NCI-H1048 (cell line): Measurements from ENCODE around the gene KCTD1.
A peak's percentile ranks its signal among the peaks of the same experiment; 100 is the strongest.

Experiments
- DNase-seq: peaks from one replicate; lab custom pipeline; 2025; lab: John Stamatoyannopoulos, UW

Gene KCTD1

DNA sequence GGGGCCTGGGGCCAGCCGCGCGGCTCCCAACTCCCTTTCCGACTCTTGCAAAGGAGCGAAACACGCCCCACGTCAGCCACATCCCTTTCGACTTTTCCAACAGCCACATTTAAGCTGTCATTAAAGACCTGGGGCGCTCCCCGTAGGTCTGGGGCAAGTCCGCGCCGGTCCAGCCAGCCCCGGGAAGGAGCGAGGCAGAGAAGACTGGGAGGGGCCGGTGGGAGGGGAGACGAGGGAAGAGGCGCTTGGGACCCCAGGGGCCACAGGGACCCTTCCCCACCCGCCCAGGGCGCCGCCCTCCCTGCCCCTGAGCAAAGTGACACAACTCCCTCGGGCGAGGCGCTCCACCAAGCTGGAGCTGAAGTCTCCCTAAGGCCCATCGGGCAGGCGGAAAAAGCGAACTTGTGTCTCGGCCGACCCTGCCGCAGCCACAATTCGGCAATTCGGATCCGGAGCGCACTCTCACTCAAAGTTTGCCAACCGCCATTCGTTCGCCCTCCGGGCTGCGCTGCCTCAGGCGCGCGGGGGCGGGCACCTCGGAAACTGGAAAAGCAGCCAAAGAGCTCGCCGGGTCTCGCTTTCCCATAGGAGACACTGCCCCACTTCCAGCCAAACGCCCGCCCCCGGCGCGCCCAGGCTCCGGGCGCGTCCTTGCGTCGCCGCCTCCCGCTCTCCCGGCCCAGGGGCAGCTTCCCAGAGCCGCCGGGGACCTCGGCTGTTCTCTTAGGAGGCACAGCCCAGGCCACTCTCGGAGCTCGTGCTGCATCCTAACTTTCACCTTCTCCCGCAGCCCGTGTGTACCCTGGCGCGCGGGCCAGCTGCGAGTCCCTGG, 1.1 kb upstream of the KCTD1 start:
- DNase-seq: peak; percentile 74

DNA sequence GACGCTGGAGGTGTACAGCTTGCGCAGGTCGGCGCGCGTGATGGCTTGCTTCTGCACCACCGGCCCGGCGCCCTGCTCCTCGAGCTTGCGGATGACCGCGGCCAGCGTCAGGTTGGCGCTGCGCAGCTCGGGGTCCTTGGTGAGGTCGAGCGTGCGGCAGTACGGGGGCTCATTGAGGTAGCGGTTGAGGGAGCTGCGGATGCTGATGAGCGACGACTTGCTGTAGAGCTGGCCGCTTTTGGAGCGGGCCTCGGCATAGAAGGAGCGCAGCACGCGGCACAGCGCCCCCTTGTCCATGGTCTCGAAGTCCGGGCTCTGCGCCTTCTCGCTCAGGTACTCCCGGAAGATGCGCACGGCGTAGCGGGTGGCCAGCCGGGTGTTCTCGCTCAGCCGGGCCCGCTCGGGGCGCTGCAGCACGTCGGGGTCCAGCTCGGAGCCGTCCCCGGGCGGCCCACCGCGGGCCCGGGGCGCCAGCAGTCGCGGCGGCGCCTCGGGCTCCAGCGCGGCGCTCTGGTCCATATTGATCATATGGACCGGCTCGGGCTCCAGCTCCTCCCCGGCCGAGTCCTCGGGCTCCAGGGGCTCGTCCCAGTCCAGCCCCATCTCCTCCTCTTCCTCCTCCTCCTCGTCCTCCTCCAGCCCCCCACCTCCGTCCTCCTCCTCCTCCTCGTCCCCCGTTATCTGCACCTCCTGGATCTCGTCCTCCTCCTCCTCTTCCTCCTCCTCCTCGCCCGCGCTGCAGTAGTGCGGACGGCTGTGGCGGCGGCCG, 523 bp downstream of the KCTD1 start:
- peak; percentile 44 for DNase-seq

DNA sequence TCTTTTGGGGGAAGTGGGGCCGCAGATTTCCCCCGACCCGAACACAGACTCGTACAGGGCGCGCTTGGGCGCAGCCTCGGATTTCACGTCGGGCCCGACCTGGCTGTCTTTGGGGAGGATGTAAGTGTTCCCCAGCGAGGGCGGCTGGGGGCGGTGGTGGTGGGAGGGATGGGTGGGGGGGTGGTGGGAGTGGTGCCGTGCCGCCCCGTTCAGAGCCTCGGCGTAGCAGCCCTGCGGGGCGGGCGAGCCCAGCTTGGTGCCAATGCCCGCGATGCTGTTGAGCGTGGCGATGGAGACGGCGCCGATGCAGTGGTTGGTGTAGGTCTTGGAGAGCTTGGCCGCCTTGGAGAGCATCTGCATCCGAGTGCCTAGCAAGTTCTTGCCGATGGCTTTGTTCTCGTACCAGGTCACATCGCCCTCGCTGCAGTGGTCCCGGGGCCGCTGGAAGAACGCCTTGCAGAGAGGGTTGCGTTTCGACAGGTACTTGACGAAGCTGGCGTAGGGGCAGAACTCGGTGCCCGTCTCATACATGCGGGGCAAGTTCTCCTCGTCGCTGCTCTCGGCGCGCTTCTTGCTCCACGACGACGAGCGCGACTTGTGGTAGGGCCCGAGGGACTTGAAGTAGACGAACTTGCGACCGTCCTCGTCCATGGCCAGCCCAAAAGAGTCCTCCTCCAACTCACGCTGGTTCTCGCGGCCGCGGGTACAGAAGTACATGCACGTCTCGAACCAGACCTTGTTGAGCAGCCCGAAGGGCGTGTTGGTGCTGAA, 1.3 kb downstream of the KCTD1 start:
- DNase-seq: no peak

DNA sequence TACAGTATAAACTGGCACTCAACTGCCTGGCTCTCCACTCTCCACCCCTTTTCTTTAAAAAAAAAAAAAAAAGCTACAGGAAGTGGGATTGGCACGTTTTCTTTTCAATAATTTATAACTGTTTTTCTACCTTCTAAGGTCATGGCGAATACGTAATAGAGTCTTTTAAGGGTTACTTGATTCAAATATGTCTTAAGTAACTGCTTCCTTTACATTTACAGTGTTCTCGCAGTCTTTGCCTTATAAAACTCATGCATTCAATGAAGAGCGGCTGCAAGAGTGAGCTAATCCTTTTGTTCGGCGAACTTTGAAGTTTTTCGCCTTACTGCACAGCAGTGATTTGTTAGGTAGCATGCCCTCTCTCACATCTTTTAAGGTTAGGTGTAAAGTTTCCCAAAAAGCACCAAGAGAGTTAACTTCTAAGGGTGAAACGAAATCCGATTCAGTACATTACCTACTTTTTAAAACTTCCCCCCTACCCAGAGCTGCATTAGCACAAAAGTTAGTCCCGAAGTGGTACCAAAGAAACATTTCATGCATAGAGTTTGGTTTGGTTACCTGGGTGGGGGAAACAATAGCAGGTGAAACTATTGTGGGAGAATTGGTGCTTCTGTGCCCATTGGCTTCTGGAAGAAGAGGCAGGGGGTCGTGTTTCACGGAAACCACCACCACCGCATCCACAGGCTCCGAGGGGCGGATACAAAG, 2.0 kb downstream of the KCTD1 start:
- DNase-seq: no peak

DNA sequence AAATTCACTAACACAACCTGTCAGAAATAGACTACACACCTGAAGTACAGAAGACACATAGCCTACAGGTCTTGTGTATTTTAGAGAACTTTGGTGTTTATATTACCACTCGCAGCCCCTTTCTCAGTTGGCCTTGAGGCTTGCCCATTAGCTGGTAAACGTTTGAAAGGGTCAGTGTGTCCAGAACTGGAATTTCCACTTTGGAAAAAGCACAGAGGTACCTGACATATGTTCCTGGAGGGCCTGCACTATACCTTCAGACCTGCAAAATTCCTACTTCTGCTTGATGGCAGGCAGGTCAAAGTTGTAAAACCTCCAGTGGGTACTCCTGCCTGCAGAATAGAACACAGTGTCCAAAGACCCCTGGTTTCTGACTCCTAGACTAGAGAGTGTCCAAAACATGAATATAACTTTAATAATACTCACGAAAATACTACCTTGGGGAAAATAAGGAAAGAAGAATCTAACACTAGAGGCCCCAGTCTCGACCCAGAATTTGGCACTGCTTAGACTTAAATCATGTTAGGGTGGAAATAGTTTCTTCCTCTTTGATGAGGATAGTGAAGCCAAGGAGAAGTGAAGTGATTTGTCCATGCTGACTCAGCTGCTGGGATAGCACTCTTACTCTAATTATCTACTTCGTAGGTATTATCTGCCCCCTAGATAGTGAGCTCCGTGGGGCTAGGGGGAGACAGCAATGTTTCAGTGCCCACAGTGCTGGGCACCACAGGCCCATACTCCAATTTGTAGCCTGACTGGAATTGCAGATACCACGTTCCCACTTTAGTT, 2.8 kb downstream of the KCTD1 start:
- no peak for DNase-seq

DNA sequence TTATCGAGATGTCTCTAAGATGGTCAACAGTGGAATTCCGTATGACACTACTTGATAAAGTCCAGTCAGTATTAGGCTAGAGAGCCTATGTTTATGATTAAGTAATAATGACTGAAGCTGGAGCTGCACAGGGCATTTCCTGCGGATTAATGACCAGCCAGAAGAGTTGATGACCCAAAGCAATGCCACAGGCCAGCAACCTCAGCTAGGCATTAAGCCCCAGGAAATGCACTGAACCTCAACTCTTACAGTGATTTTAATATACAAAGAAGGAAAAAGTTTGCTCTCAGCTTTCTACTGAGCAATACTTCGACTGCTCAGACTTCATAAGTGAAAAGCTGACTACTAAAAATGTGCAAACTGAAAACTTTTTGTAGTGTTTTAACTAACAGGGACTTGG, 3.9 kb downstream of the KCTD1 start:
- DNase-seq: no peak

DNA sequence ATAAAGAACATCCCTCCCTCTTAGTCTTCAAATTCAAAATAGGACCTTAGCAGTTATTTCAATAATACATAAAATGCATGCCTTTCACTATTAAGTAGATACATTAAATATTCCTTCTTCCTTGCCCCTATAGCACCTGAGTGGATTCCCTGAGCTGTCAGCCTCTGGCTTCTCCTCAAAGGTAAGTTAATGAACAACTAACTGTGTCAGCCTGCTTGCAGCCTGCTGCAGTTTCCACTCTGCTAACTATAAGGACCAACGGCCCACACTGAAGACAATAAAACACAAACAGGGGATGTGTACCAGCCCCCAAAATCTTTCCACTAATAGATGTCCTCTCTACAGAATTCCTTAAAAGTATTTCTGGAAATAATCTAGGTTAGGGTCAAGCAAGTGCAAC, 5.0 kb downstream of the KCTD1 start:
- no peak for DNase-seq

DNA sequence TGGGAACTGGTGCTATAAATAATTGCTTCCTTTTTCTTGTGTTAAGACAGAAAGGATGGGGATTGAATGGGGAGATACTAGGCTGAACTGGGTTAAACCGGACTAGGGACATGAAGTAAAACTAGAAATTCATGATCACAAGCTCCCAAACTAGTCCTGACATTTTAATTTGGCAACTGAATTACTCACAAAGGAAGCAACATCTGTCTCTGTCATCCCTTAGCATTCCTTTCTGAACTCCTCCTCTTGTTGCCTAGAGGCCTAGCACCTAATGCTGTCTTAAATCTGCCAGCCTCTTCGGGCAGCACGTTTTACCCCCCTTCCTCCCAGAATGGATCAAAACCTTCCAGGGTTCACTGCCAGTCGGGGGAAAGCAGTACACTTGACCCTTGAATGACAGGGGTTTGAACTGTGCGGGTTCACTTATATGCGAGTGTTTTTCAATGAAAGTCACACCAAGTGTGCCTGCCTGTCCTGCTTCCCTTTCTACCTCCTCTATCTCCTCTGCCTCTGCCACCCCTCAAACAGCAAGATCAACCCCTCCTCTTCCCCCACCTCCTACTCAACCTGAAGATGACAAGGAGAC, 8.2 kb downstream of the KCTD1 start:
- no peak for DNase-seq

DNA sequence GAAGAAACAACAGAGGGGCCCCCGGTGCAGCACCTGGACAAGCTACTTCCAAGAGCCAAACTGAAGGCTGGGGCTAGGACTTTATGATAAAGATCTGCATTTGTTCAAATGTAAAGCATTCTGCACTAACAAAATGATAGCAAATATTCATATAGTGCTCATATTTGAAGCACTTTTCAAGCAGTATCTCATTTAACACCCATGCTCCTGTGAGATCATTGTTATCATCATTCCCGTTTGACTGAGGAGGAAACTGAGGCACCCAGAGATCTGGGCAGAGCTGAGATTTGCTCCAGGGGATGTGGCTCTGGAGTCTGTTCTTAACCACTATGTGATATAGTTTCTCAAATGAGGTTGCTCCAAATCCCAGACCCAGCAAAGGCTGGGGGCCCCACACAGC, 9.8 kb downstream of the KCTD1 start:
- DNase-seq: no peak

DNA sequence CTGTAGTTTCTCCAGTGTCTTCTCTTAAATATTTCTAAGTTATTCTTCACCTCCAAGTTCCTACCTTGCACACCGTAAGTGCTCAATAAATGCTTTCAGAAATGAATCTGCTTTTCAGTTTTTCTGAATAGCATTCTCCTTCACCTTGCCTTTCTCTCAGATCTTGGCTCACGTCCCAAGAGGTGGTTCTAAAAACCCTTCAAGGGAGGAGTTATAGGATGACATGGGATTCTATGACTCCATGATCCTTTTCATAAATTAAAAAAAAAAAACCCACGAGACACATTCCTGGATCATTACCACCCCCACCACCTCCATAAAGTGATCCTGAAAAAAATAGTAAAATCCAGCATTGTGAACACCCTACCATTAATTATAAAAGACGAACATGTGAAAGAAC, 11.7 kb downstream of the KCTD1 start:
- DNase-seq: no peak

DNA sequence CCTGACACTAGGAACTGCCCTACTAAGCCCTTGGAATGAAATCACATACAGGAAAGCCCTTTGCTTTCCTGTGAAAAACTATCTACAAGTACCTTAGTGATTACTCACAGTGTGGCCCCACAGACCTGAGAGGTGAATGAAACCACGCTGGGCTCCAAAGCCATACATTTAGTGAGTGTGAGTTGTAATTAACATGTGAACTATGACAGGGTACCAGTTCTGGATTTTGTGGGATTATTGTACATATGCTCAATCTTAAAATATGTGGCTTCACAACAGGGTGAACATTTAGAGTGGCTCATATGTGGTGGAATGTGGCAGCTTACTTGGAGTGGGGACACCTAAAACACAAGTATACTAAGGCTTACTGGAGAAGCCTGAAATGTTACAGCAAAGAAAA, 12.3 kb downstream of the KCTD1 start:
- no peak for DNase-seq

DNA sequence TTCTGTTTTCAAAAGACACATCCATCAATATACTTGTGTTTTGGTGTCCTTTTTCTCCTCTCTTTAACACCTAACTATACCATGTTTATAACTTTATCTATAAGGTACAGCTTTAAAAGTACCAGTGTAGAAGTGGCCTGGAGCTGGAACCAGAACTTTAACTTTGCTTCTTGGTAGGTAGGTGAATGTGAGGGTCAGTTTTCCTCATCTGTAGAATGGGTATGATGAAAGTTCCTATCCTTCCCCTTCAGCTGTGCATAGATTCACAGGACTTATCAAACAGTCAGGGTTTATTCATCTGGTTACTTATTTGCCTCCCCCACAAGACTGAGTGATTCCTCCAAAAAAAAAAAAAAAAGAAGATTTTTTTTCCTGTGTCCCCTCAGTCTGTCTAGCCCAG, 12.7 kb downstream of the KCTD1 start:
- DNase-seq: no peak

DNA sequence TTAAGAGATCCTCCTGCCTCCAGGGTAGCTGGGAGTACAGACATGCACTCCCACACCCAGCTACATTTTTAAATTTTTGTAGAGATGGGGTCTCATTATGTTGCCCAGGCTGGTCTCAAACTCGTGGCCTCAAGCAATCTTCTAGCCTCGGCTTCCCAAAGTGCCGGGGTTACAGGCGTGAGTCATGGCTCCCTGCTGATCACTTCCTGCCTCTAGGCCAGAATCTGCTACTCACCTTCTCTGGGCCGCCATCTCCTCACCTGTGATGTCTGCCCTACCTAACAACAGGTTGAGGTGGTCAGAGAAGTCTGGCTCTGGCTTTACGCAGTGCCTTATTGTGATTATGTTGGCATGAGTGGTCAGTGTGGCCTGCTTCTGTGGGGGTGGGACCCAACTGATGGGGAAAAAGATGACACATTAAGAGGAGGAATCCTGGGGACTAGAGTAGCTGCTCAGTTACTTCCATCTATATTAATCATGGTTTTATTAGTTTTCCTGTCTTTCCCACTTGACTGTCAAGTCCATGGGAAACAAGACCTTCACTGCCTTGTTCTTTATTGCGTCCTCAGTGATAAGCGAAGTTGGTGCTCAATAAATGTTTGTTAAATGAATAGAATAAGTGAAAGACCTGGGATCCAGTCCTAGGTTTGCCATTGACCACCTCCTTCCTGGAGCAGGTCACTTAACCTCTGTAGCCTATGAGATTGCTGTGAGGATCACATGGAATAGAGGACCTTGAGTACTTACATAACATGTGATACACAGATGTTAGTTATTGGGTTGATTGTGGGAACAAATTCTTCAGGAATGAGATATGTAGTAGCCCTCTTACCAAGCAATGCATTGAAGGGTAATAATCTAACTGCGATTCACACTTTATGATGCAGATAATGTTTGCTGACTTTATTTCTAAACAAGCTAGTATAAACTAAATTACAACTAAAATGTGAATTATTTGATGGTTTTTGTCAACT, 15.7 kb downstream of the KCTD1 start:
- DNase-seq: no peak

DNA sequence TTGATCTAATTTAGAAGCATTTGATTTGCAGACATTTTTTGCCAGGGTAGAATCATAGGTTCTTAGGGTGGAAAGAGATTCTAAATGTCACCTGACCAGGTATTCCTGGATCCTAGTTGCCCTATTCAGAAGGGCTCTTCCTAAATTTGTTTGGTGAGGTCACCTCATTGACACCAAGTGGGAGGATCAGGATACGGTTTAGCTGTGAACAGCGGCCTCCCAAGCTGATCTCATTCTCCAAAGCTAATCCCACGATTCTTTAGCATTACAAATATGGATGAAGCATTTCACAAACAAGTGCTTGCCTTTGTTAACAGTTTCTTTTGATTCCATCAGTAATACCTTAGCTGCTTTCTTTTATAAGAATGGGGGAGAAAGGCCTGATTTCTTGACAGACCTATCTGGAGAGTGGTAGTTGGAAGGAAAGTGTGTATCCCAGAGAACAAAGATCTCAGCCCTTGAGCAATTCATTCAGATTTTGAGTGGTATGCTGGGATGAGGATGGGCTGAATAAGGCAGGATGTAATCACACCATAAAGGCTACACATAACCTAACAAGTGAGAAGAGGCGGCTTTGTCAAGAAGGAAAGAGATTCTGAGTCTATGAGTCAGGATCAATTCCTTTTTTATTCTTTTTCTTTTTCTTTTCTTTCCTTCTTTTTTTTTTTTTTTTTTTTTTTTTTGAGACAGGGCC, 16.6 kb downstream of the KCTD1 start:
- DNase-seq: no peak

DNA sequence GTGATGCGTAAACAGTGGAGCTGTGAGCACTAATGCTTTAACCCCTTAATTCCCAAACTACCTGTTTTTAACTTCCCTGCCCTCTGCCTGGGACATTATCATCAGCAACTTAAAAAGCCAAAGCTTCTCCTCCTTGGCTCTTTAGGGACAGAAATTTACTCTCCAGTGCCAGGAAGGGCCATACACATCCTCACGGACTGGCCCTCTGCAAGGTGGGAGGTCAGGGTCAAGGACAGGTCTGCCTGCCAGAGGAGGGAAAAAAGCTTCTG, 21.5 kb downstream of the KCTD1 start:
- no peak for DNase-seq

DNA sequence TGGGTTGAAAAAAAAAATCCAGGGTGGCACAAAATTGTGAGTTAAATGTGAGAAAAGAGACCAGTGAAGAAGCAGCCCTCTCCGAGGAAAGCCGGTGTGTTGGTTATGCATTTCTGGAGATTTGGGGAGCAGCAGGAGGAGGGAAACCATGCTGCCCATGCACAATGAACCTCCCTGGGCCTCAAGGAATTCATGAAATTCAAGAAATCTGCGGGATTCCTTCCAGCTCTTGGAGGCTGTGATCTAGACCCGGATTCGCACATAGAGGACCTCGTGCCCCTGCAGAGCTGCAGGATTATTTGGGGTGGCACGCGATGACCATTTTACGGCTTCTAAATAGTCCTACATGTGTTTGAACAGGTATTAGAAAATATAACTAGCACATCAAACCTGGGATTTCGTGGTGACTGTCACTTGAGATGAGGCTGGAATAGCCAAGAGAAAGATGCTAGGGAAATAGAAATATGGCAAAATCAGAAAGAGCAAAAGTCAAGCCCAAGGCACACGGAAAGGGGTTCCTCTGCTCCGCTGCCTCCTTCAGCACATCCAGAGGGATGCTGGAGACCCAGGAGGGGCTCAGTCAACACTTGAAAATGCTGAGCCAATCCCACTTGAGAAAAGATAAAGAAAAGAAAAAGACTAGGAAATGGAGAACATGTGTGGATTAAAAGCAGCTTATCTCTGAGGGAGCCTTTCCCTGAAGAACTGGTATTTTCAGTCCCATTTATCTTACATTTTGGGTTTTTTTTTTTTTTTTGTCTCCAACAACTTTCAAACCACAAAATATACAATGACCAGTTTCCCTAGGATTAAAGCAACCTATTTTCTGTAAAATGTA, 22.0 kb downstream of the KCTD1 start:
- no peak for DNase-seq

DNA sequence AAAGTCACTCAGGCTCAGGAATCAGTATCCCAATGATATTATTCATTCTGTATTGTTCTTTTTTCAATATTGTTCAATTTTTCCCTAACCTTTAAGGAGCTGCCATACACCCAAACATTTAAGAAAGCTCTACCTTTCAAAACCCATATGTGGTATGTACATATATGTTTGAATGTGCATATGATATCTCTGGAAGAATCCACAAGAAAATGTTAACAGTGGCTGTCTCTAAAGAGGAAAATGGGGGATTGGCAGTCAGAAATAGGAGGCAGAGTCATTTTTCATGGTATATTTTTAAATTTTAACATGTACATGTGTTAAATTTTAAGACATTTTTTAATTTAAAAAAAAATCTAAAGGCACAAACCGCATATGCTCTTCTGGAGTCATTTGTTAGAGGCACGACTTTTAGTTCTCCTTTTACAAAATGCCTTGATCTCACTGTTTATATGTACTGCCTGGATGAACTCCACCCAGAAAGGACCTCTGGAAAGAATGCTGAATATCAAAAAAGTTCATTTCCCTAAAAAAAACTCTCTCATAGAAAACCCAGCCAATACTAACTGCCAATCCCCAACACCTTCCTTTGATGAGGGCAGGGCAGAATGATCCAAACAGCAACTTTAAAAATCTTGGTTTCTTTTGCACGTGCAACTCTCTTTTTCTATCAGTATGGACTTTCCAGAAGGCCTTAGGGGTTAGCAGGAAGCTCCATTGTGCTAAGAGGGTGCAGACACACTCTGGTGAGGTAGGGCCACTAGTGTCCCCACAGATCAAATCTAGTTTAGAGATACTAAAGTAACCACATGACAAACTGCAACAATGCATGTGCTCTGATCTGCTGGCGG, 23.6 kb downstream of the KCTD1 start:
- DNase-seq: no peak

DNA sequence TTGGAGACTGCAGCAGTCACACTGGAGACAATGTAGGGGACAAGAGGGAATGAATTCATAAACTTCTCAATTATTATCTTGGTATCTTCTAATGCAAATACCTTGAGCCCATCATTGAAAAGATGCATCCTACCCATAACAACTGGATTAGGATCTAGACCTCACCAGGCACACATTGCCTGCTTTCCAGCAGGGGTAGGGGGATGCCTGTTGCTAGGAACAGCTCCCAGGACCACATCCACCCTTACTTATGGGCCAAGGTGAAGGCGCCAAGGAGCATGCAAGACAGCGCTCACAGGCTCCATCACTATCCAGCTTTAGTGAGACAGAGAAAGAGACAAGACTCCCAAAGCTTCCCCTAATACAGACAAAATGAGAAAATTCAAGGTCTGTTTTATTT, 24.4 kb downstream of the KCTD1 start:
- no peak for DNase-seq
